HuH-7.5 (cell line): ENCODE data around the gene ORC3.
"Not testable (repeated sequence)": the region's sequence is repeated elsewhere in the genome, so short reads cannot be mapped to it uniquely, and the experiment has no call there.

Experiments
- DNase-seq: peaks from one replicate; pipeline ENCODE4 v3.0.0; 2011; ENCODE audit warnings: low spot score

ORC3 gene

DNA sequence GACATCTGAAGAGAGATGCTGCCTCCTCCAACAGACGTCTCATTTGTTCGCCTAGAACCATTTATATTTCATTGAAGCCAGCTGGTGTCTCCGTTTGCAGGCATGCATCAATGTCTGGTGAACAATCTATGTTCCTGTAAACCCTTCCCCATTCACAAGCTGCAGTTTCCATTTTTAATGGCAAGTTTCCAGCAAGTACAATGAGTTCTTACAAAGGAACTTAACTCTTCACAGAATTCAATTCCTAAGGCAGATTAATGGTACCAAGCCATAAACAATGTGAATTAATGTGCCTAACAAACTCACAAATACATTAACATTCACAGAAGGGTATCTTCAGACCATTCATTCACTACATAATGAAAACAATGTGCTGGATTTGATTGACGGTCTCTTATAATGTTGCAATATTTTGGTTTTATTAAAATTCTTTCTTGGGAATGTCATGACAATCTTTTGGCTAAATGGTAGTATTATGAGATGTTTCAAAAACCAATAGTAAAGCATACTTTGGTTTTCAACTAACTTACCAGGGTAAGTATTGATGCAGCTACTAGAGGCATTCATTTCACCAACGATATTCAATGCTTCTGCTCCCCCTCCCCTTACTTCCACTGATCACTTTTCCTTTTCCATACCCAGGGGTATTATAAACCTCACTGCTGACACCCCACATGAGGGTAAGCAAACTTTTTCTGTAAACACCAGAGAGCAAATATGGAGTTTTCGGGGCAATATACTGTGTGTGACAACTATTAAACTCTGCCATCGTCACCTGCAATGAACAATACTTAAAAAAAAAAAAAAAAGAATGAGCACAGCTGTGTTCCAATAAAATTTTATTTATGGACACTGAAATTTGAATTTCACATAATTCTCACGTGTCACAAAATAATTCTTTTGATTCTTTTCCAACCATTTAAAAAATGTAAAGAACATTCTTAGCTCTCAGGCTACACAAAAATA, 107.9 kb downstream of the ORC3 start:
- DNase-seq, result no peak

DNA sequence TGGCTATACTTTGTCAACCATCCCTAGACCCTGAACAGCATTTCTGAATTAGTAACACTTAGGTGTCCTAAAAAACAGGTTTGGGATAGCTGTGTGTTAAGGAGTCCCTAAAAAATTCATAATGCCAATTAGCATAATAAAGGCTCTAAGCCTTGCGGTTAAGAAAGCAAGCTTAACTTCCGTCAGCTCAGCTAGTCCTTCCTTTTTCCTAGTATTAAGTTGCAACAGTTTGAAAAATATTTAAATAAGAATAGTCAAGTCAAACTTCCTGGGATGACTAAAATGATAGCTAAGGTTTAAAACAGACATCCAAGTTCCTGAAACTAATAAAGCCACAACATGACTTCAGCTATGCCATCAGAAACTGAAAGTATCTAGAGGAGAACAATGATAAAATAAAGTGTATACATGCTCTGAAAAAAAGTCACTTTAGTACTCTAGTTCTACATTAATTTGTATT, 108.6 kb downstream of the ORC3 start:
- no peak for DNase-seq

DNA sequence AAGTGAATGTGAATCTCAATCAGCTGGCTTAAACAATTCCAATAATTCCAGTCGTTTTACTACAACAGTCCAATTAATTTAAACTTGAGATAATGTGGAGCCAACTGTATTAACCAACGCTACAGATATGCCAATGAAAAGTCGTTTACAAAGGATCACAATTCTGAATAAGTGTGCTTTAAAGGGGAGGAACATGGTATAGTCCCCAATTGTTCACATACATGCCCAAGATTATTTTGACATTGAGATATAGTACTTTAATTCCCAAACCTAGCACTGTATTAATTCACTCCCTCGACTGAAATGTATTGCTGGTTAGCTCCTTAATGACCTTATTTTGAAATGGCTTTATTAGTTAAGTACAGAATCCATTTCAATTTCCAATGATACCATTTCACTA, 109.6 kb downstream of the ORC3 start:
- no peak for DNase-seq

DNA sequence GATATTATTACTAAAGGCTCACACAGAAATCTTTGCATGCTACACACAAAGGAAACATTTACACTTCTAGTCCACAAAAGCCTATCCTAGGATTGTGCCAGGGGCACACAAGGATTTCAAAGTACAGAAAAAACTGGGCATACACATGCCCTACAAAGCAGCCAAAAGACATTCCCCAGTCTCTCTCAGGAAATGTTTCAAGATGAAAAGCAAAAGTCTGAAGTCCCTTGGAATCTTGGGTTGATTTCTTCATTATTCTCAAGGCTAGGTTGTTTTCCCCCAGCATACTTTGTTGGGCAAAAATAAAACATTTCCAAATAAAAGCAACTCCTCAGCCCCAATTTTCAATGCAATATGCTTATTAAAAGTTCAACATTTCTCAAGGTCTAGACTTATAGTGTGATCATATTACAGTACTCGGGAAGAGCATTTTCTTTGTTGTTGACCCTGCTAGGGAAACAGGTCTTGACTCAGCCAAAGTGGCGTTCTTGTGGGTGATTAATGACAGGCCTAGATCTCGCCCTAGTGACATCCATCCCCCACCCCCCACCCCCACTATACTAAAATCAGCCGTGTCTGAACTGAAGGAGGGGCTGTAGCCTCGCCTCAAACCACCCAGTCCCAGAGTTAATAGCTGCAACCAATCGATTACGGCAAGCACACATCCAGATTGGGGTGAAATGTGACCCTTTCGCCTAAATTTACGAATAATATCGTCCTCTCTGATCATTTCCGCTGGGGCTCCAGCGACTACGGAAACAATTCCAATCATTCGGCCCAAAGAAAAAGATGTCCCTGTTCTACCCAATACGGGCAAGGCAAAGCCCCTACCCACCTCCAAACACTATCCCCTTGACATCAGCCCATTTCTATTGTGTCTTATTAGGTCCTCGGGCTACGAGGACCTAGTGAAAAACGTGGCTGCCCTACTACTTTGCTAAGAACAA, 110.7 kb downstream of the ORC3 start:
- DNase-seq, result peak; percentile 66

DNA sequence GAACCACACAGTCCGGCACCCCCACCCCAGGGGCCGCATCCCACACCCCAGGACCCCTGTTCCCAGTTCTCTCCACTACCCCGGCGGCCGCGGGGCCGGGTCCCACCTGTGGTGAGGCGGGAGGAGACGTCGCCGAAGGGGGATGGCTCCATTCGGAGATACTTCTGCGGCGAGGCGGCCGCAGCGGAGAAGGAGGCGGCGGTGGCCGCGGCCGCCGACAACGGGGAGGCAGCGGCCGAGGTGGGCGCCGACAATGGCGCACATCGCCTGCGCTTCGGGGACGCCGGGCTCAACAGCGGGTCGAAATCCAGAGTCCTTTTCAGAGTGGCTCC, 111.4 kb downstream of the ORC3 start:
- DNase-seq, result no peak

DNA sequence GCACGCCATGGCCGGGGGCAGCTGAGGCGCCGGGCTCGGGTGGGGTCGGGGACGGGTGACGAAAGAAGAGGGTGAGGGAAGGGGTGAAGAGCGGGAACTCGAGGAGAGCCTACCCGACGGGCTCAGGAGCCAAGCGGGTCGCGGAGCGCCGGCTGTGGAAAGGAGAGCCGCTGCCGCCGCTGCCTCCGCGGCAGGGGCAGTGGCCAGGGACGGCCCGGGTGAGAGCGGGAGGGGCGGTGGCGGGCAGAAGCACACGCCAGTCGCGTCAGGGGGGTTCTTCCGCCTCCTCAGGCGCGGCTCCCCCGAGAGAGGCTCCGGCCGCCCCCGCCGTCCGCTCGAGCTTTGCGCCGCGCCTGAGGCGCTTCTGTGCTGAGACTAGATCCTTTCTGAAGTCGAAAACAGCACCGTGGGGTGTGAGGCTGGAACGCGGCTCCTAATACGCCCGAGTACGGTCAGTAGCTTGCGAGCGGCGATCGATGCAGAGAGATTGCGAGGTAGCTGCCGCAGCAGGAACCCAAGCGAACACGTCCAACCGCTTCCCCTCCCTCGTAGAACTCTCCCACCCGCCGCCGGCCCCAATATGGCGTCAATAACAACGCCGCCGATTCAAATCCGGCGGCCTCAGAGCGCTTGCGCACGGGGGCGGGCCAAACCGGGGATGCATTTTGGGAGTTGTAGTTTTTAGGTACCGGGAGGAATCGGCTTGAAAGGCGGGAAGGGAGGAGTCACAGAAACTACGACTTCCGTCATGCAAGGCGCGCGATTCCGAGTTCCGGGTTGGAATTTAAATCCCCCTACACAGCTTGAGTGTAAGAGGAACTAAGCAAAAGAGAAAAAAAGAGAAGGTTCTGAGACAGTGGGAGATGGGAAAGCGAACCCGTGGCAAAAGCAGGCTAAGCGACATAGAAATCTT, 112.0 kb downstream of the ORC3 start, which contains the start of gene AKIRIN2:
AKIRIN2 (minus strand) TSS at position 558 of the 913 bp plus-strand sequence; CDS start at position 9, 549 bp downstream.
- DNase-seq, result peak; percentile 73

DNA sequence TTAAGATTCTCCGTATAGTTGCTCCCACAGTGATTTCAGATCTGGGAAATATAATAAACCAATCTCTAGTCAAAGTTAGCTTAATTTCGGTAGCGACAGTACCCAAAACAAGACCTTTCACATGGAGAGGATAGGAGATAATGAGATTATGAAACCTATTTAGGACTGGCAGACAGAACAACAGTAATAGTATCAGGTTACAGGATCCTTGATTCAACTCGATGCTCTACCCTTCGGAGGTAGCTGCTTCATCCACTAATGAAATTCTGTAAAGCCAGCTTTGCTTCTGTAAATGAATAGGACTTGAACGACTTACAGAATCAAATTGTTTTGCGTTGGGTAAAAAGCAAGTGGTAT, 112.6 kb downstream of the ORC3 start:
- no peak for DNase-seq

DNA sequence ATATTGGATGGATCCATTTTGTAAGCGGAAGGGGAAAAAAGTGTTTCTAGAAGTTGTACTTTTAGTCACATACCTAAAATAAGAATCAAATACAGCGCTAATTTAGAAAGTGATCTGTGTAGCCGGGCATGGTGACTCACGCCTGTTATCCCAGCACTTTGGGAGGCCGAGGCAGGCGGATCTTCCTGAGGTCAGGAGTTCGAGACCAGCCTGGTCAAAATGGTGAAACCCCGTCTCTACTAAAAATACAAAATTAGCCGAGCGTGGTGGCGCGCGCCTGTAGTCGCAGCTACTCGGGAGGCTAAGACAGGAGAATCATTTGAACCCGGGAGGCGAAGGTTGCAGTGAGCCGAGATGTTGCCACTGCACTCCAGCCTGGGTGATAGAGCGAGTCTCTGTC, 113.1 kb downstream of the ORC3 start:
- DNase-seq, result not testable (repeated sequence)

DNA sequence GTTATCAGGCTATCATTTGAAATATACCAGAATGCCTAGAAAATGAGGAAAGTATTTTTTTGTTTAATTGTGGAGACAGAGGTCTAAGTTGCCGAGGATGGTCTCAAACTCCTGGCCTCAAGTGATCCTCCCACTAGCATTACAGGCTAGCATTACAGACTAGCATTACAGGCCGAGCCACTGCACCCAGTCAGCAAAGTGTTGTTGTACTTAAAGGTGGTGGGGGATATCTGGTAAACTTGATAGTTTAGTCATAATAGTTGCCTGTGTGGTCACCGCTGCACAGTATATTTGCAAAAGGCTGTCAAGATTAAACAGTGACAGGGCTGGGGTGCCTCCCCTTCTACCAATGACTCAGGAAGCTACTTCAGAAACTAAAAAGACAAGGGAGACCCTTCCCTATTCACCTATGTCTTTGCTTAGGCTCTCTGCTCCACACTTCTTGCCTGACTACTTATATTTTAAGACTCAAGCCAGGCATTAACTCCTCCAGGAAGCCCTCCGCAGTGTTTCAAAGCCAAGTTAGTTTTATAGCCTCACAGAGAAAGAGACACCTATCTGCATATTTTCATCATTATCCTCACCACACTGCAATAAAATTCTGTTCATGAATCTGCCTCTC, 115.2 kb downstream of the ORC3 start:
- DNase-seq, result no peak

DNA sequence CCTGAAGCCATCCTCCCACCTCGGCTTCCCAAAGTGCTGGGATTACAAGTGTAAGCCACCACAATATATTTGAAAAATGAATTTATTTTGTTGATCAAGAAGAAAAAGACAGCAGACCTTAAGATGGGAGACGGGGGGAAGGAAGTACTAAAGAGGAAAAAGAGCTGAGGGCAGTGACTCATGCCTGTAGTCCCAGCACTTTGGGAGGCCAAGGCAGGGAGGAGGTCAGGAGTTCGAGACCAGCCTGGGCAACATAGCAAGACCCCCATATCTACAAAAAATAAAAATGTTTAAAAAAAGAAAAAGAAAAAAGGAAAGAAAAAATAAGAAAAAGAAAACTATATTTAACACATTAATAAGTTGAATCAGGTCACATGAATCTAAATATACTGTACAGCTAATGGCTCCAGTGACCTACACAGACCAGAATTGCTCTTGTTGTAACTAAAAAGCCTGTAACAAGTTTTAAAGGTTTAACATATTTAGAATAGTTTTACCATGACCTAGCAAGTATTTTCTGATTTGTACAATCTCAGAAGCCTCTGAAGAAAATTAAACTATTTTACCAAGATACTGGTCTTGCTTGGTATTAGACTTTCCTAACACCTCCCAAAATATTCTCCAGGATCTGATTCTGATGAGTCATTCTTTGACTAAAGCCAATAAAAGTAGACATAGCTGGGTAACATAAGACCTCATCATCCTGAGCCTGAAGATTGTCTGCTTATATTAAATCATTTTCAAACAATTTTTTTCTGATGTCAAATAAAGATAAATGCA, 116.4 kb downstream of the ORC3 start:
- no peak for DNase-seq

DNA sequence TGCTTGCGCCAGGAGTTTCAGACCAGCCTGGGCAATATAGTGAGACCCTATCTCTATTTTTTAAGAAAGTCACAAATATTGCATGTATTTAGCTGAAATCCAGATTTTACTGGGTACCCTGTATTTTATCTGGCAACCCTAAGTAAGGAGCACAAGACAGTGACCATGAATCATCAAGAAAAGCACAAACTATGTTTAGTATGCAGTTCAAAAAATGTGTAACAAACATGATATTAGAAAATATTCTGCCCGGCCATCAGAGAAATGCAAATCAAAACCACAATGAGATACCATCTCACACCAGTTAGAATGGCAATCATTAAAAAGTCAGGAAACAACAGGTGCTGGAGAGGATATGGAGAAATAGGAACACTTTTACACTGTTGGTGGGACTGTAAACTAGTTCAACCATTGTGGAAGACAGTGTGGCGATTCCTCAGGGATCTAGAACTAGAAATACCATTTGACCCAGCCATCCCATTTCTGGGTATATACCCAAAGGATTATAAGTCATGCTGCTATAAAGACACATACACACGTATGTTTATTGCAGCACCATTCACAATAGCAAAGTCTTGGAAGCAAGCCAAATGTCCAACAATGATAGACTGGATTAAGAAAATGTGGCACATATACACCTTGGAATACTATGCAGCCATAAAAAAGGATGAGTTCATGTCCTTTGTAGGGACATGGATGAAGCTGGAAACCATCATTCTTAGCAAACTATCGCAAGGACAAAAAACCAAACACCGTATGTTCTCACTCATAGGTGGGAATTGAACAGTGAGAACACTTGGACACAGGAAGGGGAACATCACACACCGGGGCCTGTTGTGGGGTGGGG, 118.9 kb downstream of the ORC3 start:
- not testable (repeated sequence) for DNase-seq

DNA sequence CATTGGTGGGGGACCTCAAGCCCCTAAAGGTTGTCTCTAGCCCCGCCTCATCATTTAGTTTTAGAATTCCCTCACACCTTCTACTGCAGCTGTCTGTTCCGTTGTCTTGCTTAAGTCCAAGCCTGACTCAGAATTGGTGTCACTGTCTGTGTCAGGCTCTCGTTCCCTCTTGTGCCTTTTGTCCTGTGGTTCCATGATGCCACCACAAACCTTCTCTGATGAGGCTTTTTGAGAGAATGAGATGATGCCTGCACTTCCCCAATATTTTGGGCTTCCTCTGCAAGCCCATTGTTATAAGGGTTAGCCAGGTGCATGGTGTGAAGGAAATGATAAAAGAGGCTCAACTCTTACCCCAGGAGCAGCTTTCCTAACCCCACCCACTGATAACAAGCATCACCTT, 120.2 kb downstream of the ORC3 start:
- DNase-seq, result no peak

DNA sequence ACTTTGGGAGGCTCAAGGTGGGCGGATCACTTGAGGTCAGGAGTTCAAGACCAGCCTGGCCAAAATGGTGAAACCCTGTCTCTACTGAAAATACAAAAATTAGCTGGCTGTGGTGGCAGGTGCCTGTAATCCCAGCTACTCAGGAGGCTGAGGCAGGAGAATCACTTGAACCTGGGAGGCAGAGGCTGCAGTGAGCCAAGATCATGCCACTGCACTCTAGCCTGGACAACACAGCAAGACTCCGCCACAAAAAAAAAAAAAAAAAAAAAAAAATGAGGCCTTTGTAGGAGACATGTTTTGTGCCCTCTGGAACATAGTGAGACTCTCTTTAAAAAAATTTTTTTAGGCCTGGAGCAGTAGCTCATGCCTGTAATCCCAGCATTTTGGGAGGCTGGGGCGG, 122.8 kb downstream of the ORC3 start:
- DNase-seq, result not testable (repeated sequence)

DNA sequence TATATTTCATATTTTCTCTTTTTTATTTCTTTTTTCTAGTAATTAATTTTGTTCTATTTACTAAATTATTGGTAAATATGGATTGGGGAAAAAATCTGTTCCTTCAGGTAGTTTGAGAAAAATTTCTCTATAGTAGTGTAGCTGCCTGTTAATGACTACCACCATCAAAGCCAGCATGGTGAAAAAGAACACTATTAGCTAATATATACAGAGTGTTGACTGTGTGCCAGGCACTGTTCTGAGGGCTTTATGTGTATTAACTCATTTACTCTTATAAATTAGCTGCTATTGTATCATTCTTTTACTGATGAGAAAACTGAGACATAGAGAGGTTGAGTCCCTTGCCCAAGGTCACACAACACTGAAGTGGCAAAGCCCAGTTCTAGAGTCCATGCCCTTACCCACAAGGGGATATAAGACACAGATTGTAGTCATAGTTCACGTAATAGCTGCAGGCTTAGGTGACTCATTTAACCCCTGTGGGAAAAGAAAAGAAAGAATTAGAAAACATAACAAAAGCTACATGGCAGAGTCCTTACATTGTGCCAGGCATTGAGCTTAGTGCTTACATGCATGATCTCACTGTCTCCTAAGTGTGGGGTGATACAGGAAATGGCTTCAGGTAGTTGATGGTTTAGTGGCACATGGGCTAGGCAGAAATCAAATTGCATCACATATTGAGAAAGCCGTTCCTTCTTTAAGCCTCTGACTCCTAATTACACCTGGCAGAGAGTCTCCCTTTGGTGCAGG, 124.3 kb downstream of the ORC3 start:
- DNase-seq, result no peak
